Measurements from ENCODE around the gene MAP3K4.

The MAP3K4 gene

DNA sequence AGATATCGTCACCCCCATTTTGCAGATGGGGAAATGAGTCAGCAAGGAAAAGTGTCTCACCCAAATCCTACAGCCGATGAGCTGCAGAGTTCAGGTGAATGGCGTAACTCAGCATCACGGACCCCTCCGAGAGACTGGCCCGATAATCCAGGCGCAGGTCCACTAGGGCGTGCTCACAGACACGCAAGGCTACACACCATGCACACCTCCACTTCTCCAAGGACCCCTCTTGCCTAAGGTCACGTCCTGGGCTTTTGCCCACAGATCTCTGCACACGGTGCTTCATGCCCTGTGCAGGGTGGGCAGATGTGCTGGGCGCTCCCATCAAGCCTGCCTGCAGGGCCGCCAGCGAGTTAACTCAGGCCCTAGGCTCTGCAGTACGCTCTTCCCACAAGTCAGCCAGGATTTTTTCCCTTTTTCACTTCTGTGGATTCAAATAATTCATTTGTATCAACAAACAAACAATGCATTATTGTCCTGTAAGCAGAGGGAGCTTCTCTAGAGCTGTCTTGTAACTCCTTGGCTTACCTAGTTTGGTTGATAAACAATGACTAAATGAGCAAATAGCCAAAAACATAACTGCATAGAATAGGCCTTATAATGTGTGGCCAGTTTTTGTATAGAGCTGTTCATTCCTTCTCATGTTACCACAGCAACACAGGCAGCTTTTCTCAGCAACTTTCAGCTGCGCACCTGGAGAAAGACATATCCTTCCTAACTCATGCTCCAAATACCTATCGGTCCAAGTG is 143.2 kb downstream of the MAP3K4 start:
- Histone ChIP-seq H3K9ac (ENCODE audit: low read depth, low read length) (no peak overlapping the region), H3K4me3 (ENCODE audit: low read length) (no peak overlapping the region), H3K27me3 (ENCODE audit: insufficient read depth, low read length) (no peaks in the 10 kb centered on the region), H3K4me1 (ENCODE audit: insufficient read depth, low read length) (no peaks in the 10 kb centered on the region), H3K27ac (ENCODE audit: low read length) (no peak overlapping the region), H3K9me3 (ENCODE audit: insufficient read depth, low read depth, low read length) (peaks cover 6% of the 10 kb centered on the region; the same call in 1 of the 2 replicates), H3K36me3 (ENCODE audit: insufficient read depth, low read depth, low read length) (peaks cover 48% of the 10 kb centered on the region)

DNA sequence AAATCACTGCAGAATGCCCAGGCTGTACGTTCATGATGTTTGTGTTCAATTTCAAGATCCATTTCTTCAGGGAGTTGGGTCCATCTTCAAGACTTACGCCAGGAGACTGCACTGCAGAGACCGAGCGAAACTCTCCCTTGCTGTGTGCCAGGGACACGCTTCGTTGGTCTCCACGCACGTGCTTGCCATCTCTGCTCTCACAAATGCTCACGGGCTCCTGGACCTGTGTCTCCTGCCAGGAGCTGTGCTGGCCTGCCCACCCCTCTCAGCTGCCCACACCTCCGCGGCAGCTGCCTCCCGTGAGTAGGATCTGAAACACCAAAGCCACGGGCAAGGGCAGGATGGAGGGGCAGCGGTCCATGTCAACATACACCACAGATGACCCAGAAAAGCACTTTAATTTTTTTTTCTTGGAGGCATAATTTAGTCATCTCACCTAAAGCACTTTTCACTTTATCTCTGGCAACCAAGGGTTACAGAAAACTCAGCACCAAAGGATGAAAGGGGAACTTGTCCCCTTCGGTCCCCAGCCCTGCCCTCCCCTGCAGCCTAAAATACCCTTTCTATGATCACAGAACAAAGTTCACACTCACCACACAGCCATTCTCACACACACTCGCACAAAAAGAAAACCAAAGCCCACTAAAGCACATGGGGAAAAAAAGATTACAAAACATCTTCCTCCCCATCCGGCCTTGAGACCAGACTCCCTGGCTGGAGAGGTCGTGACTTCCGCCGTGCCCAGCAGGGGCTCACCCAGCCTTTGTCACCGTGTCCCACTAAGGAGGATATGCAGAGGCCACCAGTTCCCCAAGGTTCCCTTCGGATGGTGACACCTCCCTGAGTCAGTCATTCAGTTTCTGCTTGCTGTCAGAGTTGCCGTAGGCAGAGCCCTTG is 144.4 kb downstream of the MAP3K4 start:
- H3K27ac ChIP-seq (ENCODE audit: low read length): no peak overlapping the region
- H3K27me3 ChIP-seq (ENCODE audit: insufficient read depth, low read length): no peaks in the 10 kb centered on the region
- H3K9ac ChIP-seq (ENCODE audit: low read depth, low read length): no peak overlapping the region
- 0 out of 2 replicates have a peak, but pooled peaks cover under 1% of the 10 kb centered on the region for H3K9me3 ChIP-seq (ENCODE audit: insufficient read depth, low read depth, low read length)
- H3K36me3 ChIP-seq (ENCODE audit: insufficient read depth, low read depth, low read length): peaks cover 44% of the 10 kb centered on the region
- no peak overlapping the region for H3K4me3 ChIP-seq (ENCODE audit: low read length)
- H3K4me1 ChIP-seq (ENCODE audit: insufficient read depth, low read length): no peaks in the 10 kb centered on the region

DNA sequence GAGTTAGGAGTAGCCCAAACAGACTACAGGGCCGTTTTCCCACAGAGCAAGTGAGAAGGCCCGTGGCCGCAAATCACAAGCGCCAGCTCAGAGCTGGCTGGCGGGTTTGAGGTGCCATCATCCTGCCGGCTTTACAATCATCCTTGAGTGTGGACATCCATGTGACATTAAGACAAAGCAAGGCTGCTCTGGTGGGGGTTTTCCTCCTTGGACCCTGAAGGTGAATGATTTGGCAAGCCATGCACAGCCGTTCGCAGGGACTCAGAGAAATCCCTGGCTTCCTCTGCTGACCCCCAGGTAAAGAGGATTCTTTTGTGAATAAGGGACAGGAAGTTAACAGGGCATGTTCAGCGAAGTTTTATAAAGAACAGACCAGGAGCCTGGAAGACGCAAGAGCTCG is 145.1 kb downstream of the MAP3K4 start:
- Histone ChIP-seq H3K9ac (ENCODE audit: low read depth, low read length) (no peak overlapping the region), H3K4me1 (ENCODE audit: insufficient read depth, low read length) (no peaks in the 10 kb centered on the region), H3K4me3 (ENCODE audit: low read length) (no peak overlapping the region), H3K27ac (ENCODE audit: low read length) (no peak overlapping the region), H3K36me3 (ENCODE audit: insufficient read depth, low read depth, low read length) (peaks cover 42% of the 10 kb centered on the region), H3K9me3 (ENCODE audit: insufficient read depth, low read depth, low read length) (no peaks in the 10 kb centered on the region), H3K27me3 (ENCODE audit: insufficient read depth, low read length) (no peaks in the 10 kb centered on the region)

DNA sequence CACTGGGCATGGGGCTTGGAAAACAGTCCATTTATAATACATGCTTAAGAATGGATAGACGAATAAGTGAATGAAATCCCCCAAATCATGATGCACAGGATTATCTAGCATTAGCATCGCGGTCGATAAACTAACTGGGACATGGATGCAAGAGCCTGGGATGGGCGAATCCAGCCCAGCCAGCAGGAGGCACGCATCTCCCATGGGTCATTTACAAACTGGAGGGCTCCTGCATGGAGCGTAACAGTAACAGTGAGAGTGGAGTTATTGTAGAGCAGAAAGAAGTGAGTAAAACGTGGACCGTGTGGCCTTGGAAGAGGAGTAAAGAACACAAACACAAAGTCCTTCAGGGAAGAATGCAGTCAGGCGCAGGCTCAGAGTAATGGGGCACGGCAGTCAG is 145.8 kb downstream of the MAP3K4 start:
- H3K4me1 ChIP-seq (ENCODE audit: insufficient read depth, low read length): no peaks in the 10 kb centered on the region
- no peak overlapping the region for H3K27ac ChIP-seq (ENCODE audit: low read length)
- no peak overlapping the region for H3K9ac ChIP-seq (ENCODE audit: low read depth, low read length)
- no peaks in the 10 kb centered on the region for H3K9me3 ChIP-seq (ENCODE audit: insufficient read depth, low read depth, low read length)
- peaks cover 42% of the 10 kb centered on the region for H3K36me3 ChIP-seq (ENCODE audit: insufficient read depth, low read depth, low read length)
- no peak overlapping the region for H3K4me3 ChIP-seq (ENCODE audit: low read length)
- no peaks in the 10 kb centered on the region for H3K27me3 ChIP-seq (ENCODE audit: insufficient read depth, low read length)

DNA sequence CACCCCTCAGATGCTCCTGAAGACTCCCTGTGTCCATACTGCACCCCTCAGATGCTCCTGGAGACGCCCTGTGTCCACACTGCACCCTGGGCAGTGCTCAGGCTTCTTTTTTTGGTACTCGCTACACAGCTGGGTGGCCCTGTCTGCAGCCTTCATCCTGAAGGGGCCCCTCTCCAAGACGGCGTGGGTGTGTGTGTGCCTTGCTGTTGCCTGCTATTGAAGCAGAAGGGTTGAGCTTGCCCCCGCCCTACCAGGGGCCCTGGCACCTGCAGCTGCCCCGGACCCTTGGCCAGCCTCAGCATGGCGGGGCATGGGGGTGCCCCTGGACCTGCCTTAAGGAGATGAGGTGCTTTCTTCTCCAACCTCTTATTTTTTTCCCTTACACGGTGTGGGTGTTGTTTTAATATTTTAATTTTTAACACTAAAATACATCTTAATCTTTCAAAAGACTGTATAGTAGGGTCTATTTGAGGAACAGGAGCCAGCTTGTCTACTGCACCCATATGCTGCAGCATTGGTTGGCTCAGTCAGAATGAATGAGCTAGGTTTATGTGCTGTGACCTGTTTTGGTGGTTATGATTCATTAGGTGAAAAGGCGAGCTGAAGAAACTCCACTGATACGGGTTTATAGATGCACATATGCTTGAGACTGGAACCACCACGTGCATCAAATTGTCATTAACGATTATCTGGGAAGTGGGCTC is 146.4 kb downstream of the MAP3K4 start:
- no peaks in the 10 kb centered on the region for H3K9me3 ChIP-seq (ENCODE audit: insufficient read depth, low read depth, low read length)
- H3K27me3 ChIP-seq (ENCODE audit: insufficient read depth, low read length): no peaks in the 10 kb centered on the region
- no peak overlapping the region for H3K4me3 ChIP-seq (ENCODE audit: low read length)
- H3K36me3 ChIP-seq (ENCODE audit: insufficient read depth, low read depth, low read length): peaks cover 48% of the 10 kb centered on the region
- H3K27ac ChIP-seq (ENCODE audit: low read length): no peak overlapping the region
- H3K9ac ChIP-seq (ENCODE audit: low read depth, low read length): no peak overlapping the region
- no peaks in the 10 kb centered on the region for H3K4me1 ChIP-seq (ENCODE audit: insufficient read depth, low read length)

DNA sequence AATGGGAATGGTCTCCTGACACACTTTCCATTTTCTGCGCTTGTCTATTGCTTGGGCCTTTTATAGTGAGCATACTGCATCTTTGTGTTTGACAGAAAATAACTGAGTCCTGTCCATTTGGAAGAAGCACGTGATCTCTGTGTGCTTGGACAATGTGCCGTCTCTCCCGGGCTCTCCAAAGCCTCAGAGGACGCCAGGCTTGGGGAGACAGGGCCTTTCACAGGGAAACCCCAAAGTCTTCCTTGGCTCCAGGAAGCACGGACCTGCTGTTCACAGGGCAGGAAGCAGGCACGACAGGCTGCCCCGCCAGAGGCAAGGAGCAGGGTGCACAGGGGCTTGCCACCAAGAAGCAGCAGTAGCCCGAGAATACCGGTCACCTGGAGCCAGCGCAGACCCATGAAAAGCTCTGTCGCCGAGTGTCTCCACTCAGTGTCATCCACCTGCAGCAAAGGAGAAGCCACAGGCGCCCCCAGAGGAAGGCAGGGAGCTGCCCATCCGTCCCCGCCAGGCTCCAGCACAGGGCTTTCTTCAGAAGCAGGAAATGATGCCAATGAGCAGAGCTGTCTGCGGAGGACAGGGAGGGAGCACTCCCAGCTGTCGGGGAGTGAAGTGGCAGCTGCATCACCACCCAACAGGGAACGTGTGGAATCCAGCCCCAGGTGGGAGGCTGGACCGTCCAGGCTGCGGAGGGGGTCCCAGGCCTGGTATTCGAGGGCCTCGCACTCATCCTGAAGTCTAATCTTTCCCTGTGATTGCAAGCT is 147.2 kb downstream of the MAP3K4 start:
- Histone ChIP-seq H3K9me3 (ENCODE audit: insufficient read depth, low read depth, low read length) (no peaks in the 10 kb centered on the region), H3K9ac (ENCODE audit: low read depth, low read length) (no peak overlapping the region), H3K4me1 (ENCODE audit: insufficient read depth, low read length) (no peaks in the 10 kb centered on the region), H3K27me3 (ENCODE audit: insufficient read depth, low read length) (no peaks in the 10 kb centered on the region), H3K36me3 (ENCODE audit: insufficient read depth, low read depth, low read length) (peaks cover 45% of the 10 kb centered on the region), H3K4me3 (ENCODE audit: low read length) (no peak overlapping the region), H3K27ac (ENCODE audit: low read length) (no peak overlapping the region)

DNA sequence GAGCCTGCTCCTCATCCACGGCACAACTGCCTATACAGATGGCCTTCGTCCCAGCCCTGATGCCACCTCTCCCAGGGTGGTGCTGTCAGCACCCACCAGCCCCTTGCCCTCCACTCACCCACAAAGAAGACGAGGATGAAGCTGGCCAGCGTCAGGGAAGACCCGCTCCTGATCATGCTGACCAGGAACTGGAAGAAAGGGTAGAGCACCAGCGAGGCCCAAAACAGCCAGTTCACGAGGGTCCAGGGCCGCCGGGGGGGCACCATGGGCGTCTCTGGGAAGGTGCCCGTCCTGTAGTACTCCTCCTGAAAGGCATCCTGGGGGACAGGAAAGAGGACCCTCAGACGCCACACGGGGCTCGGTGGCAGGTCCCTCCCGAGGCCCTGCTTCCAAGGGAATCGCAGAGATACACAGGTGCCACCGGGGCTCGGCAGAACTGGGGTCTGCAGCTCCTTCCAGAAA is 147.8 kb downstream of the MAP3K4 start:
- H3K27me3 ChIP-seq (ENCODE audit: insufficient read depth, low read length): no peaks in the 10 kb centered on the region
- no peak overlapping the region for H3K4me3 ChIP-seq (ENCODE audit: low read length)
- no peaks in the 10 kb centered on the region for H3K4me1 ChIP-seq (ENCODE audit: insufficient read depth, low read length)
- no peak overlapping the region for H3K9ac ChIP-seq (ENCODE audit: low read depth, low read length)
- H3K9me3 ChIP-seq (ENCODE audit: insufficient read depth, low read depth, low read length): no peaks in the 10 kb centered on the region
- no peak overlapping the region for H3K27ac ChIP-seq (ENCODE audit: low read length)
- H3K36me3 ChIP-seq (ENCODE audit: insufficient read depth, low read depth, low read length): peaks cover 39% of the 10 kb centered on the region

DNA sequence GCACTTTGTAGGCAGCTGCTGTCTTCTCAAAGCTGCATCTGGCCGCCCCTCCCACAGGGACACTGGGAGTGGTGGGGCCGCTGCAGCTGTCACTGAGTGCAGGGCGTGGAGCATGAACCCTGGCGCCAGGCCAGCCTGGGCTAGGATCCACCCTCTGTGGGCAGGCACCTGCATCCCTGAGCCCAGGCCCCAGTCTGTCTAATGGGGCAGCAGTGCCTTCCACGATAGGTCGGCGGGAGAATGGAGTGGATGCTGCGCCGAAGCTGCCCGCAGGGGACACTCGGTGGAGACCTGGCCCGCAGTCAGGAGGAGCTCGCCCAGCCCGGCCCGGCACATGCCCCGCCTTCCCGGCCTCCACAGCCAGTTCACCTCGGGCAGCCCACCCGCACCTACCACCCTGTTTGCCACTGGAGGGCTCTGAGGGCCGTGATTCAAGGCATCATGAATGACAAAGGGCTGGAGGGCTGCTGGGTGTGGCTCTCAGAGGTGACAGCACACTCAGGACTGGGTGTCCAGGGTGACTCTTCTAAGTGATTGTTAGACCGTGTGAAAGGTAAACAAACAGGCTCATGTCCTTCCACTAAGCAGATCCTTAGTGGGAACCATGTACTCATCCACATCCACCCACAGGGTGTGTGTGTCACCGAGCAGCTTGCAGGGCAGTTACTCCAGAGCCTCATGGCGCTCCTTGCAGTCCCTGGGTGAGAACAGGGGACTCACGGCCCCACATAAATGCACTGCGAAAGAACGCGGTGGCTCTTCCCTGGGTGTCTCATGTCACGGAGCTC is 148.4 kb downstream of the MAP3K4 start:
- Histone ChIP-seq H3K9ac (ENCODE audit: low read depth, low read length) (no peak overlapping the region), H3K9me3 (ENCODE audit: insufficient read depth, low read depth, low read length) (no peaks in the 10 kb centered on the region), H3K4me3 (ENCODE audit: low read length) (no peak overlapping the region), H3K27me3 (ENCODE audit: insufficient read depth, low read length) (no peaks in the 10 kb centered on the region), H3K27ac (ENCODE audit: low read length) (no peak overlapping the region), H3K4me1 (ENCODE audit: insufficient read depth, low read length) (no peaks in the 10 kb centered on the region), H3K36me3 (ENCODE audit: insufficient read depth, low read depth, low read length) (peaks cover 34% of the 10 kb centered on the region)

DNA sequence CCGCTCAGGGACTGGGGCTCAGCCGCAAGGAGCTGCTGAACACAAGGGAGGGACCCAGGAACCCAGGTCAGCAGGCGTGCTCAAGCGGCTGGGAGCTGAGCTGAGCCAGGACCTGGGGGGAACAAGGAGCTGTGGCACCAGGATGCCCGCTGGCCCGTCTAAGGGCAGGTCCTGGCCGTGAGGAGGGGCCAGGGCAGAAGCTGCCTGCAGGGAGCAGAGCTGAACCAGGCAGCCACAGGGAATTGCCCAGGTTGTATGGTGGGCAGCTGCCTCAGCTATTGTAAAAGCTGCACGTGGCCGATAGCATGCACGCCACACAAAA is 148.9 kb downstream of the MAP3K4 start:
- H3K27me3 ChIP-seq (ENCODE audit: insufficient read depth, low read length): no peaks in the 10 kb centered on the region
- no peaks in the 10 kb centered on the region for H3K4me1 ChIP-seq (ENCODE audit: insufficient read depth, low read length)
- H3K36me3 ChIP-seq (ENCODE audit: insufficient read depth, low read depth, low read length): peaks cover 34% of the 10 kb centered on the region
- H3K4me3 ChIP-seq (ENCODE audit: low read length): no peak overlapping the region
- no peak overlapping the region for H3K27ac ChIP-seq (ENCODE audit: low read length)
- H3K9ac ChIP-seq (ENCODE audit: low read depth, low read length): no peak overlapping the region
- H3K9me3 ChIP-seq (ENCODE audit: insufficient read depth, low read depth, low read length): no peaks in the 10 kb centered on the region

DNA sequence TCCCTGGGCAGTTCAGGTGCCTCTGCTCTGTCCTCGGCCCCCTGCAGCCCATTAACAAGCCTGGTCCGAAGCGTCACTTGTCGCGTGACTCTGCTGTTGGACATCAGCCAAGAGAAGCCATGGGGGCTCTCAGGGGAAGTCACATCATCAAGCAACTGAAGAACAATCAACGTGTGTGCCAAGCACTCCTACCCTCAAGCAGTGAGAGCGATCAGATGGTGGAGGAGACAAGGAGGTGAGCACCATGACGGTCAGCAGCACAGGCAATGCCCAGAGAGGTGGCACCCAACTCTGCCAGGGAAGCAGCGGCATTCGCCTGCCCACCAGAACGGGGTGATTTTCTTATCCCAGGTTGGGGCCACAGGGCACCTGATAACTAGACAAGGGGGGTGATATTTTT is 149.6 kb downstream of the MAP3K4 start:
- Histone ChIP-seq H3K27me3 (ENCODE audit: insufficient read depth, low read length) (no peaks in the 10 kb centered on the region), H3K4me3 (ENCODE audit: low read length) (no peak overlapping the region), H3K4me1 (ENCODE audit: insufficient read depth, low read length) (no peaks in the 10 kb centered on the region), H3K9ac (ENCODE audit: low read depth, low read length) (no peak overlapping the region), H3K36me3 (ENCODE audit: insufficient read depth, low read depth, low read length) (peaks cover 34% of the 10 kb centered on the region), H3K27ac (ENCODE audit: low read length) (no peak overlapping the region), H3K9me3 (ENCODE audit: insufficient read depth, low read depth, low read length) (no peaks in the 10 kb centered on the region)

DNA sequence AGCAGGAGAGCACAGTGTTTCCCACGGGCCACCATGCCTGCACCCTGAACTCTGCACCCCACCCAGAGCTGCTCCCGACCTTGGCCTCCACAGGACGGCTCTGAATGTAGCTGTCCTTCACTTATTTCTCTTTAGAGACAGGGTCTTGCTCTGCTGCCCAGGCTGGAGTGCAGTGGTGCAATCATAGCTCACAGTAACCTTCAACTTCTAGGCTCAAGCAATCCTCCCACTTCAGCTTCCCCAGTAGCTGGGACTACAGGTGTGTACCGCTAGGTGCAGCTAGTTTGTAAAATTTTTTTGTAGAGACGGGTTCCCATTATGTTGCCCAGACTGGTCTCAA is 151.4 kb downstream of the MAP3K4 start:
- peaks cover 46% of the 10 kb centered on the region for H3K36me3 ChIP-seq (ENCODE audit: insufficient read depth, low read depth, low read length)
- no peaks in the 10 kb centered on the region for H3K4me1 ChIP-seq (ENCODE audit: insufficient read depth, low read length)
- H3K9ac ChIP-seq (ENCODE audit: low read depth, low read length): no peak overlapping the region
- no peak overlapping the region for H3K4me3 ChIP-seq (ENCODE audit: low read length)
- H3K27me3 ChIP-seq (ENCODE audit: insufficient read depth, low read length): no peaks in the 10 kb centered on the region
- no peaks in the 10 kb centered on the region for H3K9me3 ChIP-seq (ENCODE audit: insufficient read depth, low read depth, low read length)
- no peak overlapping the region for H3K27ac ChIP-seq (ENCODE audit: low read length)
